Measurements from ENCODE around the gene SGCE.

The SGCE gene

DNA sequence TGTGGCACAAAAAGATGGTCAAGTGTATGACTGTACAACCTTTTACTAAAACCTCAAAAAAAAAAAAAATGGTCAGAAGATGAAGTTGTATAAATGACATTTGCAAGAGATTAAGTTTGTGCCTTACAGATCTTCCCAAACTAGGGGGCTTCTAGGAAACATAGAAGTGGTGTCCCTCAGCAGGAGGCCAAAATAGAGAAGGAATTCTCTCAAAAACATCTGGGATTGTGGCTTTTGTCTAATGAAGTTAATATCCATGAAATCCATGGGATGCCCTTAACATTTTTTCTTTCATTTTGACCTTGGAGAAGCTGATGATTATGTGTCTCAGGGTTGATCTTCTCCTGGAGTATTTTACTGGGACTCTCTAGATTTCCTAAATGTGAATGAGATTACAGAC lies 84.1 kb downstream of the SGCE start:
- no peaks in the 10 kb centered on the region for H3K36me3 ChIP-seq (replicated peaks; ENCODE audit: insufficient read depth, low read length)
- no peaks in the 10 kb centered on the region for H3K4me1 ChIP-seq (ENCODE audit: low read length)
- TF ChIP-seq, protein P1, sequence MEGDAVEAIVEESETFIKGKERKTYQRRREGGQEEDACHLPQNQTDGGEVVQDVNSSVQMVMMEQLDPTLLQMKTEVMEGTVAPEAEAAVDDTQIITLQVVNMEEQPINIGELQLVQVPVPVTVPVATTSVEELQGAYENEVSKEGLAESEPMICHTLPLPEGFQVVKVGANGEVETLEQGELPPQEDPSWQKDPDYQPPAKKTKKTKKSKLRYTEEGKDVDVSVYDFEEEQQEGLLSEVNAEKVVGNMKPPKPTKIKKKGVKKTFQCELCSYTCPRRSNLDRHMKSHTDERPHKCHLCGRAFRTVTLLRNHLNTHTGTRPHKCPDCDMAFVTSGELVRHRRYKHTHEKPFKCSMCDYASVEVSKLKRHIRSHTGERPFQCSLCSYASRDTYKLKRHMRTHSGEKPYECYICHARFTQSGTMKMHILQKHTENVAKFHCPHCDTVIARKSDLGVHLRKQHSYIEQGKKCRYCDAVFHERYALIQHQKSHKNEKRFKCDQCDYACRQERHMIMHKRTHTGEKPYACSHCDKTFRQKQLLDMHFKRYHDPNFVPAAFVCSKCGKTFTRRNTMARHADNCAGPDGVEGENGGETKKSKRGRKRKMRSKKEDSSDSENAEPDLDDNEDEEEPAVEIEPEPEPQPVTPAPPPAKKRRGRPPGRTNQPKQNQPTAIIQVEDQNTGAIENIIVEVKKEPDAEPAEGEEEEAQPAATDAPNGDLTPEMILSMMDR (IDR thresholded peaks at IDR 0.05; ENCODE audit: low read length), result no peak
- TF ChIP-seq EZH2 (optimal IDR thresholded peaks at IDR 0.05; ENCODE audit: low read depth, low read length) (no peak), EZH2phosphoT487 (IDR thresholded peaks at IDR 0.05; ENCODE audit: low read length) (no peak)
- no peaks in the 10 kb centered on the region for H3K27me3 ChIP-seq (replicated peaks; ENCODE audit: insufficient read depth, low read length)
- H3K9me2 ChIP-seq (replicated peaks; ENCODE audit: insufficient read depth, low read length), result no peaks in the 10 kb centered on the region
- H3K79me2 ChIP-seq (ENCODE audit: low read length), result no peaks in the 10 kb centered on the region
- no peaks in the 10 kb centered on the region for H4K20me1 ChIP-seq (ENCODE audit: insufficient read depth, low read length)
- no peak overlapping the region for H3K4me2 ChIP-seq (ENCODE audit: low read depth, low read length)
- no peak overlapping the region for H2AFZ ChIP-seq (ENCODE audit: low read length)
- H3K9me3 ChIP-seq (replicated peaks; ENCODE audit: insufficient read depth, low read length), result no peaks in the 10 kb centered on the region
- no peaks in the 10 kb centered on the region for H3F3A ChIP-seq (ENCODE audit: insufficient read depth, low read length)
- H3K27ac ChIP-seq (ENCODE audit: low read length), result no peak overlapping the region
- no peak overlapping the region for H3K4me3 ChIP-seq (ENCODE audit: low read length)
- no peak for DNase-seq
- no peak overlapping the region for H3K9ac ChIP-seq (ENCODE audit: low read length)

DNA sequence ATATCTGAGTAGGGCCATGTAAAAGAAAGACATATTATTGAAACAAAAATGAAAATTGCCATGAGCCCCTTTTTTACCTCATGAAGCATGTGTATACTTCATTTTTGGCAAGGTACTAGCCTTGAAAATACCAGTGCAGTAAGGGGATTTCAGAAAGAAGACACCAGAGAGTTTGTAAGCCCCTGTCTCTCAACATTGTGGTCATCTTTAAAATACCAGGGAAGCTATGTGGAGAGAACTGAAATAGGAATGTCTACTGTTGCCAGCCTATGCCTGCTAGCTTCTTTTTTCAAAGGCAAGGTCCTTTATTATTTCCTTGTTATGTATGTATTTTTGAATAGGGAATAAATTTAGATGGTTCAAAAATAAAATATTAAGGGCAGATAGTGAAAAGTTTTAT lies 88.5 kb downstream of the SGCE start:
- Histone ChIP-seq H3K4me3 (ENCODE audit: low read length) (no peak overlapping the region), H3K9me3 (replicated peaks; ENCODE audit: insufficient read depth, low read length) (no peaks in the 10 kb centered on the region), H3F3A (ENCODE audit: insufficient read depth, low read length) (no peaks in the 10 kb centered on the region), H3K36me3 (replicated peaks; ENCODE audit: insufficient read depth, low read length) (no peaks in the 10 kb centered on the region), H4K20me1 (ENCODE audit: insufficient read depth, low read length) (no peaks in the 10 kb centered on the region), H3K4me1 (ENCODE audit: low read length) (no peaks in the 10 kb centered on the region), H3K27ac (ENCODE audit: low read length) (no peak overlapping the region), H3K79me2 (ENCODE audit: low read length) (no peaks in the 10 kb centered on the region), H3K4me2 (ENCODE audit: low read depth, low read length) (no peak overlapping the region), H3K9ac (ENCODE audit: low read length) (no peak overlapping the region), H2AFZ (ENCODE audit: low read length) (no peak overlapping the region), H3K27me3 (replicated peaks; ENCODE audit: insufficient read depth, low read length) (no peaks in the 10 kb centered on the region), H3K9me2 (replicated peaks; ENCODE audit: insufficient read depth, low read length) (no peaks in the 10 kb centered on the region)
- TF ChIP-seq EZH2phosphoT487 (IDR thresholded peaks at IDR 0.05; ENCODE audit: low read length) (no peak), EZH2 (optimal IDR thresholded peaks at IDR 0.05; ENCODE audit: low read depth, low read length) (no peak)
- TF ChIP-seq, protein P1 (IDR thresholded peaks at IDR 0.05; ENCODE audit: low read length), result no peak
- no peak for DNase-seq

DNA sequence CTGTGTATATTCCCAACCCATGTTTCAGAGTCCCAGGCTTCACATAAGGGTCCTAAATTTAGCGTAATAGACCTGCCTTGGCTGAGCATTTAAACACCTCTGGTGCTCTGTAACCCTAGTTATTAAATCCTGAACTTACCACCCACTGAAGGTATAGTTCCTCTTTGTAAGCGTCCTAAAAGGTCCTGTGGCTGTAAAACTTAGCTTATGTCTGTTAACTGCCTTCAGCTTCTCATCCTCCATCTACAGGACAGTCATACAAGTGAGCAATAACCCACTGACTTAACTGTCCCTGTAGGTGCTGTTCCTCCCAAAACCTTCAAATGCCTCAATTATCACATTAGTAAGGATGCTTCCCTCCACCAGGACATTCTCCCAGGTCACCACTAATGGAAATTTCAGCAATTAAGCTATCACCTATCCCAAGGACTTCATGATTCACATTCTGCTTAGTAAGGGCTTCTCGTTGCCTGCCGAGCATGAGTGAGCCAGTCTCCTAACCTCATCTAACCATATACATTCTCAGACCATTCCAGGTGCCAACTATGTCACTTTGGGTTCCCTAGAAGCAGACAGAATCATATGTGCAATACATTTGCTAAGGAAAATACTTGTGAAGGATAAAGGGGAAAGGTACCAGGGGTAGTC lies 90.6 kb downstream of the SGCE start:
- Histone ChIP-seq H3K4me2 (ENCODE audit: low read depth, low read length) (no peak overlapping the region), H3K9me3 (replicated peaks; ENCODE audit: insufficient read depth, low read length) (no peaks in the 10 kb centered on the region), H2AFZ (ENCODE audit: low read length) (no peak overlapping the region), H3K9me2 (replicated peaks; ENCODE audit: insufficient read depth, low read length) (no peaks in the 10 kb centered on the region), H3K4me1 (ENCODE audit: low read length) (no peaks in the 10 kb centered on the region), H3K9ac (ENCODE audit: low read length) (no peak overlapping the region), H3K27ac (ENCODE audit: low read length) (no peak overlapping the region), H3K4me3 (ENCODE audit: low read length) (no peak overlapping the region), H3K27me3 (replicated peaks; ENCODE audit: insufficient read depth, low read length) (no peaks in the 10 kb centered on the region), H4K20me1 (ENCODE audit: insufficient read depth, low read length) (no peaks in the 10 kb centered on the region), H3K36me3 (replicated peaks; ENCODE audit: insufficient read depth, low read length) (no peaks in the 10 kb centered on the region), H3F3A (ENCODE audit: insufficient read depth, low read length) (no peaks in the 10 kb centered on the region), H3K79me2 (ENCODE audit: low read length) (no peaks in the 10 kb centered on the region)
- no peak for DNase-seq
- TF ChIP-seq EZH2 (optimal IDR thresholded peaks at IDR 0.05; ENCODE audit: low read depth, low read length) (no peak), EZH2phosphoT487 (IDR thresholded peaks at IDR 0.05; ENCODE audit: low read length) (no peak)
- TF ChIP-seq, protein P1 (IDR thresholded peaks at IDR 0.05; ENCODE audit: low read length), result no peak
